GM10266 (cell line): ENCODE data around the gene EOGT.

Experiments
- DNase-seq: peaks from one replicate; pipeline ENCODE4 v3.0.0; 2012; ENCODE audit errors: extremely low spot score
- TF ChIP-seq, protein P1 (sequence below): IDR thresholded peaks from 2 replicates; pipeline ENCODE4 v1.5.1; 2012; ENCODE audit warnings: mild to moderate bottlenecking, low read depth; ENCODE audit not compliant: control insufficient read depth, insufficient read depth; ENCODE audit errors: missing control alignments

The EOGT gene

DNA sequence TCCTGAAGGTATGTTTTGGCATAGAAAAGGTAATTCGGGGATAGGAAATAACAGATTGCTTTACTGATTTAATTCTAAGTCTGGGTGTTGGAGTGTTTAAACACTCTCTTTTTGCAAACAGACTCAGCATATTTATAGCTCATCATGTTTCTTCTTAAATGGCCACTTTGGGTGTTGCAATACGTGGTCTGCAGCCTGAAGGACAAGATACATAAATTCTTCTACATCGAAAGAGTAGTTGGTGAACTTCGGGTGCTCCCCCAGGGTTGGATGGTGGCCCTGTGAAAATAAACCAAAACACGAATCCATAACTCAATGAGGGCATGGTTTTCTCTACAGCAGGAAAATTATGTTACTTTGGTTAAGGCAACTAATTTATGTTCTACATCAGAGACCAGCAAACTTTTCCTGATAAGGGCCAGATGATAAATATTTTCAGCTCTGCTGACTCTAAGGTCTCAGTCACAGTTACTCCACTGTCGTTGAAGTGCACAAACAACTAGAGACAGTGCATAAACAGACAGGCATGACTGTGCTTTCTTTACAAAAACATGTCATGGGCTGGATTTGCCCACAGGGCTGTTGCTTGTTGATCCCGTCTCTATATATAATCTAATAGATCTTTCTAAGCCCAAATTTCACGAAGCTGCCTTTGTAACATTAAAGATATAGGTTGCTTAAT is 35.9 kb downstream of the EOGT start:
- TF ChIP-seq, protein P1, sequence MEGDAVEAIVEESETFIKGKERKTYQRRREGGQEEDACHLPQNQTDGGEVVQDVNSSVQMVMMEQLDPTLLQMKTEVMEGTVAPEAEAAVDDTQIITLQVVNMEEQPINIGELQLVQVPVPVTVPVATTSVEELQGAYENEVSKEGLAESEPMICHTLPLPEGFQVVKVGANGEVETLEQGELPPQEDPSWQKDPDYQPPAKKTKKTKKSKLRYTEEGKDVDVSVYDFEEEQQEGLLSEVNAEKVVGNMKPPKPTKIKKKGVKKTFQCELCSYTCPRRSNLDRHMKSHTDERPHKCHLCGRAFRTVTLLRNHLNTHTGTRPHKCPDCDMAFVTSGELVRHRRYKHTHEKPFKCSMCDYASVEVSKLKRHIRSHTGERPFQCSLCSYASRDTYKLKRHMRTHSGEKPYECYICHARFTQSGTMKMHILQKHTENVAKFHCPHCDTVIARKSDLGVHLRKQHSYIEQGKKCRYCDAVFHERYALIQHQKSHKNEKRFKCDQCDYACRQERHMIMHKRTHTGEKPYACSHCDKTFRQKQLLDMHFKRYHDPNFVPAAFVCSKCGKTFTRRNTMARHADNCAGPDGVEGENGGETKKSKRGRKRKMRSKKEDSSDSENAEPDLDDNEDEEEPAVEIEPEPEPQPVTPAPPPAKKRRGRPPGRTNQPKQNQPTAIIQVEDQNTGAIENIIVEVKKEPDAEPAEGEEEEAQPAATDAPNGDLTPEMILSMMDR: no peak
- no peak for DNase-seq

DNA sequence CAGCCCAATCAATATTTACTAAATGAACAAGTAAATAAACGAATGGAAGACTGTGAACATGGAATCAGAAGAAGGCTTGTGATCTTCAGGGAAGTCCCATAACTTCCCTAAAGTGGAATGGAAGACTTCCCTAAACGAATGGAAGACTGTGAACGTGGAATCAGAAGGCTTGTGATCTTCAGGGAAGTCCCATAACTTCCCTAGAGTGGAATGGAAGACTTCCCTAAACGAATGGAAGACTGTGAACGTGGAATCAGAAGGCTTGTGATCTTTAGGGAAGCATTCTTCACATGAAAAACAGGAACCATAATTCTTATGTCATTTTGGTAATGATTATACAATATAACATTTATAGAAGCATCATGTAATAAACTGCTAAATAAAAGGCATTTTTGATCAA is 38.8 kb downstream of the EOGT start:
- DNase-seq: no peak
- TF ChIP-seq, protein P1: no peak

DNA sequence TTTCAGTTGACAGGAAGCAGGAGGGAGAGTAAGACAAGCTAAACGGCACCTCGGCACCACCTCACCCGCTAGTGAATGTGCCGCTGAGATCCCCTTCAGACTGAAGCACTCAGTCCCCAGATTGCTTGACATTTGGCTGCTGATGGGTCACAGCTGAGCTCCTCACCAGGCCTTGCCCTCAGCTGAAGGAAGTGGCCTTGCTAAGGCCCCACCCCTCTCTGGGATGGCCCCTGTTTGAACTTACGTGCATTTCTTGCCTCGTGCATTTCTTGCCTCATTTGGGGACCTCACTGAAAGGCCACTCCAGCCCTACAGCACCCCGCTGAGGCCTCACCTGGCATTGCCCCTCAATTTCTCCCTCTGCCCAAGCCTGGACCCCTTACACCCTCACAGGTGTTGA is 39.8 kb downstream of the EOGT start:
- no peak for DNase-seq
- TF ChIP-seq, protein P1: no peak

DNA sequence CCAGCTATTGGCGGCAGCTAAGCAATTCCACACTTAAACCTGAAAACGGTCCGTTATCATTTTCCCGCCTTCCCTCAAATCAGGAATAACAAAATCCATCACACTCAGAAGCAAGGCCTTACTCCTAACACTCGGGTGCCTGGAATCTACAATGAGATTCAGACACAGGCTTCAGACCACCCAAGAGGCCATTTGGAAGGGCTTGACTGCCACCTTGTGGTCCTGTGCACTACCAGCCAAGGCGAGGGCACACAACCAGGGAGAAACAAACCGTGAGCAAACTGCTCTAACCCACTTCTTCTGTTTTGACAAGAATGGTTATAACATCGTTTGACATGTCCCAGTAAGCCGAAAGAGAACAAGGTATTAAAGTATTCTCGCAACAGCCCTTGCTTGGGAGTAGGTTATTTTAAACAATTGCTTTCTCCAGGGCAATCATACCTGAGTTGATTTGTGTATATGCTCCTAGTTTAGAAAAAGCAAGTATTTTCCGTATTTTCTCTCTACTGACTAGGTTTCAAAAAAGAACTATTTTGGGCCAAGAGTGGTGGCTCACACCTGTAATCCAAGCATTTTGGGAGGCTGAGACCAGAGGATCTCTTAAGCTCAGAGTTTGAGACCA is 41.0 kb downstream of the EOGT start:
- peak; percentile 43 for DNase-seq
- TF ChIP-seq, protein P1: peak; percentile 73

DNA sequence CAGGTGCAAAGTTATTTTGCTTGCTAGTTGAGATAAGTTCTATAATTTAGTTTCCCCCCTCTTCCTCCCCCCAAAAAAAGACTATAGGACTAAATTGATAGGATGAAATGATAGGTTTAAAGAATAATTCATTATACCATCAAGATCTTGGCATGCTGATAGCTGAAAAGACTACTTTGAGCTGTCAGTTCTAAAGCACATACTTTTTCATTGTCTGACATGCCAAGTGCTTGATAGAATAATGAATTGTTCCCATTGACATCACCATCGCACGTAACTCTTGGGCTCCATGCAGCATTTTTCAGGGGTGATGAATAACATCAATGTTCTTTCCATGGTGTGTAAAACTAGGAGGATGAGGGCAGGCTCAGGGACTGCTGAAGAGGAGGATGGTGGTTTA is 48.8 kb downstream of the EOGT start:
- no peak for DNase-seq
- TF ChIP-seq, protein P1: no peak

DNA sequence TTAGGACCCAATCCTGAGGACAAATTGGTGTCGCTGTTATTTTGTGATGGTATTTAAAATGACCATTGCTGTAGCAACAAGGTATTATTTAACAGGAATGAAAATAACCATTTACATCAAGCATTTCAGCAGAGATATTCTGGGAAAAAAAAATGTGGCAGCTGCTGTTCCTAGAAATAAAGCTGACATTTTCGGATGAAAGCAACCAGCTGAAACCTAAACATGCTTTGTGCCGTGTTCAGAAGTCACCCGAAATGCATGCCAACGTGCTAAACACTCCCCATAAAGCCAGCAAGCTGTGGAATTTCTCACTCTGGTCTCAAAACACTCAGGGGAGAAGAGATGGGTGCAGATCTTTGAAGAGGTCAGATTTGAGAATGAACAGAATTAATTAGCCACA is 49.6 kb downstream of the EOGT start:
- TF ChIP-seq, protein P1: no peak
- DNase-seq: no peak

DNA sequence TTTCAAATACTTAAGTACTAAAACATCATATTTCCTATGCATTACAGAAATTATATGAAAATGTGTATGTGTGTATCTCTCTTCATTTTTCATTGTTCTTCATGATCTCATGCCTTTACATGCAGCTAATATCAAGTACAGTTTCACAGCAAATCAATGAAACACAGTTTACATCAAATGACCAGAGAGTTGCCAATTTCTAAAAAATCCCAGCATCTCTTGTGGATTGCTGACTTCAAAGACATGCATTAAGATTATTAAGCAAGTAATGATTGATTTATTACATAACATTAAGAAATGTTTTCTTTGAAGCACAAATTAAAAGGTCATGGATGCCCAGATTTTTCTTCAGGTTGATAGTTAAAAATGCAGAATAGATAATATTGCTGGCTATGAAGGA is 50.1 kb downstream of the EOGT start:
- TF ChIP-seq, protein P1: no peak
- no peak for DNase-seq
